OCI-LY7 (cell line): ENCODE measurements around the gene NFATC3. TPM values are rescaled to one million over a fixed set of nuclear protein-coding genes. Genes with fewer than 3 reads are reported as not detected.

Experiments
- BruUV-seq: library from RNA; stranded (reverse); fragments of 400-500 nt; replicated peaks from 2 replicates; lab custom pipeline; 2021; lab: Mats Ljungman, UMichigan
- CTCF ChIA-PET: fragments of 300-600 bp; sonication (Branson Sonifier 250); formaldehyde crosslinking; loops from one replicate; lab custom pipeline; 2022; ENCODE audit warnings: antibody characterized with exemption; ENCODE audit not compliant: unreplicated experiment; lab: Charles Lee
- POLR2A ChIA-PET: fragments of 300-600 bp; sonication (Branson Sonifier 250); formaldehyde crosslinking; loops from one replicate; lab custom pipeline; 2022; ENCODE audit warnings: antibody characterized with exemption; lab: Charles Lee
- DNase-seq: peaks from one replicate; pipeline ENCODE4 v3.0.0-alpha.2; 2015; ENCODE audit warnings: low spot score
- H2AFZ ChIP-seq: fragments of 200-600 bp; sonication (generic), shearing (Covaris generic); 2 replicates; pipeline ENCODE4 v1.6.1; 2014; ENCODE audit warnings: mild to moderate bottlenecking, antibody characterized with exemption, low read length, moderate library complexity
- H3K27ac ChIP-seq: fragments of 200-600 bp; sonication (generic); 2 replicates; pipeline ENCODE4 v1.5.1; 2014; ENCODE audit warnings: mixed run types, low read depth, mild to moderate bottlenecking, moderate library complexity, low read length, inconsistent platforms; ENCODE audit not compliant: poor library complexity, severe bottlenecking
- H3K36me3 ChIP-seq: fragments of 200-600 bp; sonication (generic); 2 replicates; pipeline ENCODE4 v1.6.1; 2014; ENCODE audit warnings: mild to moderate bottlenecking, antibody characterized with exemption, low read length, moderate library complexity, mixed read lengths; ENCODE audit not compliant: insufficient read depth
- H3K4me1 ChIP-seq: fragments of 200-600 bp; sonication (generic); 2 replicates; pipeline ENCODE4 v1.5.1; 2014; ENCODE audit warnings: mild to moderate bottlenecking, low read length; ENCODE audit not compliant: insufficient read depth, poor library complexity, severe bottlenecking
- H3K4me2 ChIP-seq: fragments of 200-600 bp; sonication (generic); 2 replicates; pipeline ENCODE4 v1.6.1; 2014; ENCODE audit warnings: mild to moderate bottlenecking, low read length
- H3K4me3 ChIP-seq: fragments of 200-600 bp; sonication (generic); 2 replicates; pipeline ENCODE4 v1.5.1; 2014; ENCODE audit warnings: mild to moderate bottlenecking, low read depth, low read length; ENCODE audit not compliant: poor library complexity, severe bottlenecking
- H3K79me2 ChIP-seq: fragments of 200-600 bp; sonication (generic); 2 replicates; pipeline ENCODE4 v1.6.1; 2016; ENCODE audit warnings: low read depth, mild to moderate bottlenecking, low read length, moderate library complexity, mixed read lengths; ENCODE audit not compliant: insufficient read depth
- H3K9me2 ChIP-seq: fragments of 200-600 bp; sonication (generic); 2 replicates; pipeline ENCODE4 v1.6.1; 2016; ENCODE audit warnings: mild to moderate bottlenecking, low read length, mixed read lengths; ENCODE audit not compliant: insufficient read depth
- H3K9me3 ChIP-seq: fragments of 200-600 bp; sonication (generic); 2 replicates; pipeline ENCODE4 v1.6.1; 2014; ENCODE audit warnings: mild to moderate bottlenecking, mixed run types, low read length, mixed read lengths
- H4K20me1 ChIP-seq: fragments of 200-600 bp; sonication (generic); 2 replicates; pipeline ENCODE4 v1.6.1; 2014; ENCODE audit warnings: mild to moderate bottlenecking, antibody characterized with exemption, low read length, moderate library complexity, mixed read lengths; ENCODE audit not compliant: insufficient read depth
- CTCF ChIP-seq: fragments of 200-600 bp; sonication (generic); conservative IDR thresholded peaks from 2 replicates; pipeline ENCODE4 v1.5.1; 2014; ENCODE audit warnings: mild to moderate bottlenecking, antibody characterized with exemption, low read length, moderate library complexity, mixed read lengths
- EZH2phosphoT487 ChIP-seq: fragments of 200-600 bp; sonication (generic); IDR thresholded peaks from 2 replicates; pipeline ENCODE4 v1.6.1; 2018; ENCODE audit warnings: low read depth, borderline replicate concordance, mild to moderate bottlenecking, mixed run types, antibody characterized with exemption, low read length, moderate library complexity, mixed read lengths
- intact Hi-C: fragments of 100-400 bp; cut with micrococcal nuclease; formaldehyde crosslinking; loops from one replicate; pipeline ENCODE4 v1.10.0; 2022; ENCODE audit not compliant: unreplicated experiment
- total RNA-seq, 2 experiments: library from RNA; depleted of rRNA in 1 of 2; stranded (reverse); fragments of >200 nt in 1 of 2; shearing (Covaris generic) in 1 of 2; gene quantifications; 2 replicates each; pipeline ENCODE4 v1.2.3, GENCODE V29; 2014 to 2022

NFATC3 gene
- total RNA-seq, 2 experiments from 2014 or later = 73.4 to 76.0 TPM

GRCh38 chr16:68146585-68146984 lies 61.4 kb downstream of the NFATC3 start:
- no peak overlapping the region for H2AFZ ChIP-seq
- no peak overlapping the region for H3K4me3 ChIP-seq
- intact Hi-C loops = no loop called here
- no peaks in the 10 kb centered on the region for H3K9me2 ChIP-seq
- H3K4me2 ChIP-seq = no peak overlapping the region
- no peaks in the 10 kb centered on the region for H4K20me1 ChIP-seq
- H3K9me3 ChIP-seq = no peaks in the 10 kb centered on the region
- no peak for DNase-seq
- BruUV-seq = no TSS peak
- H3K4me1 ChIP-seq = no peaks in the 10 kb centered on the region
- no peak overlapping the region for H3K27ac ChIP-seq
- CTCF ChIA-PET = no interaction called here
- TF ChIP-seq EZH2phosphoT487 = no peak
- TF ChIP-seq CTCF = no peak
- peaks cover 46% of the 10 kb centered on the region for H3K36me3 ChIP-seq
- POLR2A ChIA-PET = interaction anchor here (1.3 kb wide), 1 partner anchor 27 kb away, joined by 3 read pairs; no protein-coding TSS in a partner anchor
- H3K79me2 ChIP-seq = peaks cover 37% of the 10 kb centered on the region

GRCh38 chr16:68147444-68147843 lies 62.3 kb downstream of the NFATC3 start:
- Histone ChIP-seq H3K27ac (no peak overlapping the region), H3K36me3 (peaks cover 38% of the 10 kb centered on the region), H3K9me2 (no peaks in the 10 kb centered on the region), H3K4me2 (no peak overlapping the region), H3K4me3 (no peak overlapping the region), H2AFZ (no peak overlapping the region), H3K4me1 (no peaks in the 10 kb centered on the region), H3K79me2 (peaks cover 29% of the 10 kb centered on the region), H4K20me1 (no peaks in the 10 kb centered on the region), H3K9me3 (no peaks in the 10 kb centered on the region)
- BruUV-seq = no TSS peak
- POLR2A ChIA-PET = interaction anchor here (0.7 to 1.7 kb wide), 4 partner anchors 20 to 54 kb away, joined by 3 to 4 read pairs (median 3); no protein-coding TSS in a partner anchor
- CTCF ChIA-PET = no interaction called here
- no peak for TF ChIP-seq CTCF
- no peak for TF ChIP-seq EZH2phosphoT487
- intact Hi-C loops = no loop called here
- no peak for DNase-seq

GRCh38 chr16:68149596-68149995 lies 64.4 kb downstream of the NFATC3 start:
- Histone ChIP-seq H4K20me1 (no peaks in the 10 kb centered on the region), H2AFZ (no peak overlapping the region), H3K4me2 (no peak overlapping the region), H3K36me3 (peaks cover 24% of the 10 kb centered on the region), H3K9me2 (no peaks in the 10 kb centered on the region), H3K9me3 (no peaks in the 10 kb centered on the region), H3K79me2 (peaks cover 14% of the 10 kb centered on the region), H3K27ac (no peak overlapping the region), H3K4me1 (no peaks in the 10 kb centered on the region), H3K4me3 (no peak overlapping the region)
- ChIA-PET POLR2A (interaction anchor here (0.6 to 0.8 kb wide), 2 partner anchors 11 to 28 kb away, joined by 4 to 12 read pairs; no protein-coding TSS in a partner anchor), CTCF (interaction anchor here (0.6 kb wide), 1 partner anchor 225 kb away, joined by 3 read pairs; no protein-coding TSS in a partner anchor)
- no peak for TF ChIP-seq EZH2phosphoT487
- no peak for TF ChIP-seq CTCF
- no peak for DNase-seq
- intact Hi-C loops = no loop called here
- no TSS peak for BruUV-seq
